ENCODE results near the gene OR14J1.
"Not testable (repeated sequence)": the region's sequence is repeated elsewhere in the genome, so short reads cannot be mapped to it uniquely, and the experiment has no call there.

Gene OR14J1

GRCh38 chr6:29301316-29301715, at the start of gene OR14J1:
Gene OR14J1, plus strand, starts transcription at chr6:29301701. Its CDS starts 4,989 bp downstream, at chr6:29306690.
- Mint-ChIP-seq H3K36me3 (ENCODE audit: low read depth) (no peaks in the 10 kb centered on the region), H3K27ac (no peak within 1 kb of the TSS), H3K4me3 (no peak within 1 kb of the TSS), H3K4me1 (ENCODE audit: low read depth) (no peaks in the 10 kb centered on the region), H3K9me3 (no peaks in the 10 kb centered on the region), H3K27me3 (ENCODE audit: low read depth) (peaks cover 6% of the 10 kb centered on the region)
- DNase-seq (ENCODE audit: low spot score), result no peak

DNA sequence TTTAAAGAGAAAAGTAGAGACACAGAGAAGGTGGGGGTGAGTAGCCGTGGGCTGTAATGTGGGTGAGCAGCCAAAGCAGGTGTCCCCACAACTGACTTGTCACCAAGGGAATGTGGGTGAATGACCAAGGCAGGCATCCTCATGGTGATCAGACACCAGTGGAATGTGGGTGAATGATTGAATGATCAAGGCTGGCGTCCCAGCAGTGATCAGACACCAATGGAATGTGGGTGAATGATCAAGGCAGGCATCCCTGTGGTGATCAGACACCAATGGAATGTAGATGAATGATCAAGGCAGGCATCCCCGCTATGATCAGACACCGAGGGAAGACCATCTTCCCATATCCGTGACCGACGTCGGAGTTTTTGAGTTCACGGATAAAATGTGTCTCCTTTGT, 49.8 kb upstream of the OR14J1 start:
- no peak overlapping the region for H3K27ac Mint-ChIP-seq
- no peaks in the 10 kb centered on the region for H3K4me1 Mint-ChIP-seq (ENCODE audit: low read depth)
- H3K36me3 Mint-ChIP-seq (ENCODE audit: low read depth), result no peaks in the 10 kb centered on the region
- H3K4me3 Mint-ChIP-seq, result no peak overlapping the region
- no peaks in the 10 kb centered on the region for H3K27me3 Mint-ChIP-seq (ENCODE audit: low read depth)
- DNase-seq (ENCODE audit: low spot score), result no peak
- peaks cover 20% of the 10 kb centered on the region for H3K9me3 Mint-ChIP-seq

DNA sequence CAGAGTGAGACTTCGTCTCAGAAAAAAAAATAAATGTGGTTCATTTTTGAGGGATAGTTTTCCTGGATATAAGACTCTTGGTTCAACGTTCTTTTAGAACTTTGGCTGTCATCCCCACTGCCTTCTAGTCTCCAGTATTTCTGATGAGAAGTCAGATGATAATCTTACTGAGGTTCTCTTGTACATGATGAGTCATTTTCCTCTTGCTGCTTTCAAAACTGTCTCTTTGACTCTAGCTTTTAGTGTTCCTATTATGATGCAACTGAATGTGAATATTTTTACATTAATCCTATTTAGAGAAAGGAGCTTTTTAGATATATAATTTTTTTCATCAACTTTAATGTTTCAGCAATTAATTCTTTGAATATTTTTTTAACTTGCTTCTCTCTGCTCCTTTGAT, 46.0 kb upstream of the OR14J1 start:
- Mint-ChIP-seq H3K27ac (no peak overlapping the region), H3K4me1 (ENCODE audit: low read depth) (no peaks in the 10 kb centered on the region), H3K9me3 (peaks cover 20% of the 10 kb centered on the region), H3K27me3 (ENCODE audit: low read depth) (no peaks in the 10 kb centered on the region), H3K4me3 (no peak overlapping the region), H3K36me3 (ENCODE audit: low read depth) (no peaks in the 10 kb centered on the region)
- DNase-seq (ENCODE audit: low spot score), result no peak

DNA sequence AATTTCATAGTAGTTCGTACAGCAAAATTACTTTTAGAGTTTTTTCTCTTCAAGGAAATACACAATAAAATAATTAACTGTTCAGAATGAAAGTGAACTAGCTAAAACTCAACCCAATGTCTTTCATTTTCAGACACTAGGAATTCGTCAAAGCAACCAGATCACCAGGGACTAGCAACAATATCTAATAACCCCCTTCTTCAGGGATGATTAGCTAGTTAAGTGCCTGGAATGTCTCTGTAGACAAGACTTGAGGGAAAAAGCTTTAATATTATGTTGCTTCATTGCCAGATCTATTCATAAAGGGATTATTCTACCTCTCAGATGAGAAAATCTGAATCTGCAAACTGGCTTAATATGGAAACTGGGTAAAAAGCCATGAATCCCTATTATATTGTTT, 41.8 kb upstream of the OR14J1 start:
- Mint-ChIP-seq H3K27ac (no peak overlapping the region), H3K36me3 (ENCODE audit: low read depth) (no peaks in the 10 kb centered on the region)
- no peak for DNase-seq (ENCODE audit: low spot score)

DNA sequence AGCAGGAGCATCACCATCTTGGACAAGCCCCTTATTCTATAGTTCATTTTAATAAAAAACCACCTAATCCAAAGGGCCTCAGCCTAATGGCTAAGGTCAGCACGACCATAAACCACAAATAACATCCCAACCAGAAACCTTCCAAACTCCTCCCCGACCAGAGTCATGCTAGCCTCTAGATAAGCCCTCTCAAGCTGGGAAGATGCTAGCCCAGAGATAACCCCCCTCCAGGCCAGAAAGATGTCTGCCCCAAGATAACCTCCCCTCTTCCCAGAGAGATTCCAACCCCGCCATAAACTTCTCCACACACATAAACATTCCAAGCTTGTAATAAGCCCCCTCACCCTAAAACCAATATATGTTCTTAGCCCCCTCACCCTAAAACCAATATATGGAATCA, 38.5 kb upstream of the OR14J1 start:
- H3K9me3 Mint-ChIP-seq, result no peaks in the 10 kb centered on the region
- H3K4me3 Mint-ChIP-seq, result no peak overlapping the region
- no peaks in the 10 kb centered on the region for H3K36me3 Mint-ChIP-seq (ENCODE audit: low read depth)
- no peak overlapping the region for H3K27ac Mint-ChIP-seq
- no peaks in the 10 kb centered on the region for H3K4me1 Mint-ChIP-seq (ENCODE audit: low read depth)
- peaks cover 4% of the 10 kb centered on the region for H3K27me3 Mint-ChIP-seq (ENCODE audit: low read depth)
- no peak for DNase-seq (ENCODE audit: low spot score)

More for the DNA sequence above, 41.8 kb upstream of the OR14J1 start:
- Mint-ChIP-seq H3K4me3 (no peak overlapping the region), H3K4me1 (ENCODE audit: low read depth) (no peaks in the 10 kb centered on the region), H3K9me3 (peaks cover 13% of the 10 kb centered on the region), H3K27me3 (ENCODE audit: low read depth) (no peaks in the 10 kb centered on the region)

GRCh38 chr6:29294499-29294914, 7.0 kb upstream of the OR14J1 start:
- H3K27ac Mint-ChIP-seq, result no peak overlapping the region
- H3K36me3 Mint-ChIP-seq (ENCODE audit: low read depth), result no peaks in the 10 kb centered on the region

DNA sequence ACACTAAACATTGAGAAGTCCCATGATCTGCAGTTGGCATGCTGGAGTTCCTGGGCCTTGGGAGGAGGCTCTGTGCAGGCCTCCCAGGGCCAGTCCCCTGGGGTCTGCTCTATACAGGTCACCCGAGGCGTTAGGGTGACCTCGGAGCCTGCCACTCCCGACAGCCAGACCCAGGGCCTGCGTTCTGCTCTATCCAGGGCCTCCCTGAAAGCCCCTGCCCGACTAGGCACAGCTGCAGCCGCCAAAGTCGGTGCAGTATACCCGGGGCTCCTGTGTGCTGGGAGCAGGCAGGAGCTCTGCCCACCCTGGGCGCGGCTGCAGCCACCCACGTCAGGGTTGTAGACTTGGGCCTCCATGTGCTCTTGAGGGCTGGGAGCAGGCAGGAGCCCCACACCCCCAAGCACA, 6.3 kb upstream of the OR14J1 start:
- H3K4me3 Mint-ChIP-seq, result no peak overlapping the region
- no peak for DNase-seq (ENCODE audit: low spot score)

More at GRCh38 chr6:29294499-29294914, 7.0 kb upstream of the OR14J1 start:
- Mint-ChIP-seq H3K4me1 (ENCODE audit: low read depth) (no peaks in the 10 kb centered on the region), H3K9me3 (no peaks in the 10 kb centered on the region), H3K4me3 (no peak overlapping the region), H3K27me3 (ENCODE audit: low read depth) (no peaks in the 10 kb centered on the region)
- no peak for DNase-seq (ENCODE audit: low spot score)

DNA sequence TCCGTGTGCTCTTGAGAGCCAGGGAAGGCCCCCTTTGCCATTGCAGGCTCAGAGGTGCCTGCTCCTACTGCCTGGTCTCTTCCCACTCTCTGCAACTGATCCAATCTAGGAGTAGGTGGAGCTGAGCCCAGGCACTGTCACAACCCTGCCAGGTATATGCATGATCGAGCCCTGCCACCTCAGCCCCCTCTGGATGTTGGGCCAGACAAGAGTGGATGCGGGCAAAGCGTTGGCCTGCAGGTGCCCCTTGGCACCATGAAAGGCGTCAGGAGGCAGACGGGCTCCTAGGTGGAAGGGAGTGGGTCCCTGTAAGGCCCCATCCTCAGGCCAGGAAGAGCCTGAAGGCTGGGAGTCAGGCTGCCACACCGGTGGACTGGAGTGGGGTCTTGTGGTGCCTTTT, 5.9 kb upstream of the OR14J1 start:
- Mint-ChIP-seq H3K4me3 (no peak overlapping the region), H3K27ac (no peak overlapping the region), H3K9me3 (no peaks in the 10 kb centered on the region), H3K36me3 (ENCODE audit: low read depth) (no peaks in the 10 kb centered on the region), H3K4me1 (ENCODE audit: low read depth) (no peaks in the 10 kb centered on the region), H3K27me3 (ENCODE audit: low read depth) (no peaks in the 10 kb centered on the region)
- DNase-seq (ENCODE audit: low spot score), result no peak

More for the DNA sequence above, 6.3 kb upstream of the OR14J1 start:
- Mint-ChIP-seq H3K36me3 (ENCODE audit: low read depth) (no peaks in the 10 kb centered on the region), H3K4me1 (ENCODE audit: low read depth) (no peaks in the 10 kb centered on the region), H3K27me3 (ENCODE audit: low read depth) (no peaks in the 10 kb centered on the region), H3K27ac (no peak overlapping the region), H3K9me3 (no peaks in the 10 kb centered on the region)

DNA sequence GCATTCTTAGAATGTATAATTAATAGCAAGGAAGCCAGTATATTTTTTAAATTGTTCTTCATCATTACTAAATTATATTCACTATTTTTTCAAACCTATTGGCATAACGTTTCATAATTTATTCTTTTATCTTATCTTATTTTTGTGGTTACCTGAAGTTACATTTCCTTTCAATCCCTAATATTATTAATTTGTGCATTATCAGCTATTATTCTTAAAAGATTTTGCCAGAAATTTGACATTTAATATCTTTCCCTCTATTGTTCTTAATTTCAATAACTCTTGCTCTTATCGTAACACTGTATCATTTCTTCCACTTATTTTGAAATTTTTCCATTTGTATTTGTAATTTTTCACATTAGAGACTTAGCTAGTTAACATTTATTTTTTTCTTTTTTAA, 18.4 kb downstream of the OR14J1 start:
- H3K4me1 Mint-ChIP-seq (ENCODE audit: low read depth), result no peaks in the 10 kb centered on the region
- DNase-seq (ENCODE audit: low spot score), result no peak
- no peaks in the 10 kb centered on the region for H3K9me3 Mint-ChIP-seq
- peaks cover 5% of the 10 kb centered on the region for H3K27me3 Mint-ChIP-seq (ENCODE audit: low read depth)
- H3K27ac Mint-ChIP-seq, result no peak overlapping the region
- no peak overlapping the region for H3K4me3 Mint-ChIP-seq
- H3K36me3 Mint-ChIP-seq (ENCODE audit: low read depth), result no peaks in the 10 kb centered on the region

GRCh38 chr6:29323332-29323731, 21.8 kb downstream of the OR14J1 start:
- DNase-seq (ENCODE audit: low spot score); H3K4me1 Mint-ChIP-seq (ENCODE audit: low read depth); H3K36me3 Mint-ChIP-seq (ENCODE audit: low read depth); H3K9me3 Mint-ChIP-seq; H3K27ac Mint-ChIP-seq; H3K27me3 Mint-ChIP-seq (ENCODE audit: low read depth); H3K4me3 Mint-ChIP-seq: not testable (repeated sequence)

DNA sequence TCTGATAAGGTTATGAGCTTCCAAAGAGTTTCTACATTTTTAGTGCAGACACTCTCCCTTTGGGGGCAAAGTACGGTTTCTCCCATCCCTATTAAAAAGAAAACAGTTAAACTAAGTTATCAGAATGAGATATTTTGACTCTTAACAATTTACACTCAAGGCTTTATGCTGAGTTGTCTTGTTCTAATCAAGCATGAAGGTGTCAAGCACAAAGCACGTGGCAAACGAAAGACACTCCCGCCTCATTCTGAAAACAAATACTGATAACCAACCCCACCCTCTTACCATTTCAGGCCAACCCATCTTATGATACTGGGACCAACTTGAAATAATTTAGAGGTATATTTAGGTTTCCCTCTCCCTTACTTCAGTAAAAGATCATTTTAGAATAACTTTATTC, 24.3 kb downstream of the OR14J1 start:
- H3K36me3 Mint-ChIP-seq (ENCODE audit: low read depth), result no peaks in the 10 kb centered on the region
- H3K4me1 Mint-ChIP-seq (ENCODE audit: low read depth), result no peaks in the 10 kb centered on the region
- H3K27me3 Mint-ChIP-seq (ENCODE audit: low read depth), result peaks cover 5% of the 10 kb centered on the region
- no peak overlapping the region for H3K4me3 Mint-ChIP-seq
- no peak for DNase-seq (ENCODE audit: low spot score)
- H3K9me3 Mint-ChIP-seq, result no peaks in the 10 kb centered on the region
- H3K27ac Mint-ChIP-seq, result no peak overlapping the region

GRCh38 chr6:29332676-29333075, 31.2 kb downstream of the OR14J1 start:
- DNase-seq (ENCODE audit: low spot score), result no peak
- no peaks in the 10 kb centered on the region for H3K36me3 Mint-ChIP-seq (ENCODE audit: low read depth)
- no peaks in the 10 kb centered on the region for H3K9me3 Mint-ChIP-seq
- H3K4me3 Mint-ChIP-seq, result no peak overlapping the region
- H3K27ac Mint-ChIP-seq, result no peak overlapping the region
- no peaks in the 10 kb centered on the region for H3K4me1 Mint-ChIP-seq (ENCODE audit: low read depth)
- peaks cover 2% of the 10 kb centered on the region for H3K27me3 Mint-ChIP-seq (ENCODE audit: low read depth)

GRCh38 chr6:29336269-29336668, 34.8 kb downstream of the OR14J1 start:
- H3K9me3 Mint-ChIP-seq, result no peaks in the 10 kb centered on the region
- H3K27ac Mint-ChIP-seq, result no peak overlapping the region
- no peak for DNase-seq (ENCODE audit: low spot score)
- H3K27me3 Mint-ChIP-seq (ENCODE audit: low read depth), result peaks cover 5% of the 10 kb centered on the region
- H3K4me1 Mint-ChIP-seq (ENCODE audit: low read depth), result no peaks in the 10 kb centered on the region
- H3K36me3 Mint-ChIP-seq (ENCODE audit: low read depth), result no peaks in the 10 kb centered on the region
- no peak overlapping the region for H3K4me3 Mint-ChIP-seq

GRCh38 chr6:29345380-29345779, 43.9 kb downstream of the OR14J1 start:
- Mint-ChIP-seq H3K9me3 (no peaks in the 10 kb centered on the region), H3K4me3 (no peak overlapping the region), H3K36me3 (ENCODE audit: low read depth) (no peaks in the 10 kb centered on the region), H3K4me1 (ENCODE audit: low read depth) (no peaks in the 10 kb centered on the region), H3K27me3 (ENCODE audit: low read depth) (peaks cover 2% of the 10 kb centered on the region), H3K27ac (no peak overlapping the region)
- DNase-seq (ENCODE audit: low spot score), result no peak

DNA sequence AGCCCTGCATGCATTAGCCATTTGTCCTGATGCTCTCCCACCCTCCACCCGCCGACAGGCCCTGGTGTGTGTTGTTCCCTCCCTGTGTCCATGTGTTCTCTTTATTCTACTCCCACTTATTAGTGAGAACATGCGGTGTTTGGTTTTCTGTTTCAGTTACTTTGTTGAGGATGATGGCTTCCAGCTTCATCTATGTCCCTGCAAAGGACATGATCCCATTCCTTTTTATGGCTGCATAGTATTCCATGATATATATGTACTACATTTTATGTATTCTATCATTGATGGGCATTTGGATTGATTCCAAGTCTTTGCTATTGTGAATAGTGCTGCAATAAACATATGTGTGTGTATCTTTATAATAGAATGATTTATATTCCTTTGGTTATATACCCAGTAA, 47.8 kb downstream of the OR14J1 start:
- not testable (repeated sequence) for H3K9me3 Mint-ChIP-seq; H3K27me3 Mint-ChIP-seq (ENCODE audit: low read depth); DNase-seq (ENCODE audit: low spot score); H3K27ac Mint-ChIP-seq; H3K4me3 Mint-ChIP-seq; H3K4me1 Mint-ChIP-seq (ENCODE audit: low read depth); H3K36me3 Mint-ChIP-seq (ENCODE audit: low read depth)

Measured in T-helper 2 cell treated with Interferon-gamma antibody and Interleukin-4, amounts not matched to agents 5 μg/mL and 100 μg/mL, for 36 hours (primary cell).